Stimulated activated CD4-positive, alpha-beta T cell treated with anti-CD3 and anti-CD28 coated beads, Interleukin-12 subunit alpha, Interleukin-12 subunit beta, amount 100 ng/mL, for 4 hours (primary cell): ENCODE data around the gene FNDC3B.
A peak's percentile ranks its signal among the peaks of the same experiment; 100 is the strongest.

Source experiments
- DNase-seq: peaks from one replicate; pipeline ENCODE4 v3.0.0-alpha.2; 2020

The FNDC3B gene

GRCh38 chr3:172321035-172321434 is 281.7 kb downstream of the FNDC3B start:
- no peak for DNase-seq

GRCh38 chr3:172323894-172324610 is 284.7 kb downstream of the FNDC3B start:
- DNase-seq: no peak

- DNase-seq: no peak
Measured at GRCh38 chr3:172324611-172325203, 285.3 kb downstream of the FNDC3B start.

- DNase-seq: no peak
Measured at GRCh38 chr3:172325461-172325860, 286.1 kb downstream of the FNDC3B start.

- DNase-seq: no peak
Measured at GRCh38 chr3:172326993-172327392, 287.6 kb downstream of the FNDC3B start.

- DNase-seq: no peak
Measured at GRCh38 chr3:172328282-172328681, 288.9 kb downstream of the FNDC3B start.

- no peak for DNase-seq
Measured at GRCh38 chr3:172329070-172329469, 289.7 kb downstream of the FNDC3B start.

GRCh38 chr3:172330413-172330812 is 291.0 kb downstream of the FNDC3B start:
- no peak for DNase-seq

GRCh38 chr3:172332256-172333041 is 293.1 kb downstream of the FNDC3B start:
- DNase-seq: peak; percentile 43

- no peak for DNase-seq
Measured at GRCh38 chr3:172333042-172333377, 293.6 kb downstream of the FNDC3B start.

- DNase-seq: no peak
Measured at GRCh38 chr3:172333692-172334457, 294.5 kb downstream of the FNDC3B start.

GRCh38 chr3:172334671-172335207 is 295.4 kb downstream of the FNDC3B start:
- DNase-seq: no peak

- DNase-seq: no peak
Measured at GRCh38 chr3:172339892-172340291, 300.5 kb downstream of the FNDC3B start.

- no peak for DNase-seq
Measured at GRCh38 chr3:172340583-172340982, 301.2 kb downstream of the FNDC3B start.

GRCh38 chr3:172341482-172342059 is 302.2 kb downstream of the FNDC3B start:
- no peak for DNase-seq

- DNase-seq: no peak
Measured at GRCh38 chr3:172342097-172342659, 302.8 kb downstream of the FNDC3B start.

GRCh38 chr3:172343117-172343516 is 303.7 kb downstream of the FNDC3B start:
- DNase-seq: no peak

GRCh38 chr3:172343979-172344378 is 304.6 kb downstream of the FNDC3B start:
- no peak for DNase-seq

- DNase-seq: no peak
Measured at GRCh38 chr3:172346161-172346560, 306.8 kb downstream of the FNDC3B start.

- DNase-seq: no peak
Measured at GRCh38 chr3:172347895-172348679, 308.7 kb downstream of the FNDC3B start.

GRCh38 chr3:172351895-172352466 is 312.6 kb downstream of the FNDC3B start:
- no peak for DNase-seq
